Tibial artery (tissue), 4 donors: ENCODE measurements around the gene BCL3.

Experiments used
- DNase-seq, 2 donors: peaks; one replicate each; pipeline ENCODE4 v3.0.0-alpha.2; 2019
- H3K27ac ChIP-seq, 2 donors: fragments of 200-600 bp; sonication (generic) in 1 of 2; 1 replicate in 1 of 2; 2 replicates in 1 of 2; pipeline ENCODE4 v1.5.1; 2018 to 2019; ENCODE audit warnings: mild to moderate bottlenecking in 1 of 2
- H3K27me3 ChIP-seq, 2 donors: fragments of 200-600 bp; sonication (generic) in 1 of 2; one replicate each; pipeline versions ENCODE4 v1.5.1 to v1.6.0; 2016 to 2019
- H3K36me3 ChIP-seq, 3 donors: fragments of 200-600 bp; sonication (generic) in 2 of 3; one replicate each; pipeline ENCODE4 v1.5.1; 2016 to 2019; ENCODE audit warnings: mild to moderate bottlenecking in 2 of 3
- H3K4me1 ChIP-seq, 4 donors: fragments of 200-600 bp; sonication (generic) in 2 of 4; 1 replicate in 3 of 4; 2 replicates in 1 of 4; pipeline ENCODE4 v1.5.1; 2016 to 2019
- H3K4me3 ChIP-seq, 2 donors: fragments of 200-600 bp; sonication (generic) in 1 of 2; 1 replicate in 1 of 2; 2 replicates in 1 of 2; pipeline ENCODE4 v1.5.1; 2018 to 2019; ENCODE audit warnings: mild to moderate bottlenecking in 2 of 2
- H3K9me3 ChIP-seq, 3 donors: fragments of 200-600 bp; sonication (generic) in 1 of 3; one replicate each; pipeline ENCODE4 v1.5.1; 2016 to 2019
- intact Hi-C: fragments of 100-400 bp; cut with DNase I; formaldehyde crosslinking; loops from one replicate; pipeline ENCODE4 v1.15.0; 2023; ENCODE audit warnings: low total_unique reads
- TF ChIP-seq, protein P1 (sequence below), 2 experiments: fragments of 200-600 bp in 1 of 2; fragments of 450-650 bp in 1 of 2; IDR thresholded peaks; one replicate each; pipeline ENCODE4 v1.5.1; 2017 to 2019; ENCODE audit warnings: antibody characterized with exemption in 2 of 2, mild to moderate bottlenecking in 1 of 2, moderate library complexity in 1 of 2

BCL3 gene

GRCh38 chr19:44728178-44728577, 20.3 kb upstream of the BCL3 start:
- Histone ChIP-seq H3K27ac (no peak overlapping the region), H3K4me1 (peaks cover 0 to 16% (median 10%) of the 10 kb centered on the region in 4 donors), H3K36me3 (no peaks in the 10 kb centered on the region), H3K4me3 (no peak overlapping the region), H3K27me3 (peaks cover 0 to 11% of the 10 kb centered on the region in 2 donors), H3K9me3 (no peaks in the 10 kb centered on the region)
- TF ChIP-seq, protein P1, sequence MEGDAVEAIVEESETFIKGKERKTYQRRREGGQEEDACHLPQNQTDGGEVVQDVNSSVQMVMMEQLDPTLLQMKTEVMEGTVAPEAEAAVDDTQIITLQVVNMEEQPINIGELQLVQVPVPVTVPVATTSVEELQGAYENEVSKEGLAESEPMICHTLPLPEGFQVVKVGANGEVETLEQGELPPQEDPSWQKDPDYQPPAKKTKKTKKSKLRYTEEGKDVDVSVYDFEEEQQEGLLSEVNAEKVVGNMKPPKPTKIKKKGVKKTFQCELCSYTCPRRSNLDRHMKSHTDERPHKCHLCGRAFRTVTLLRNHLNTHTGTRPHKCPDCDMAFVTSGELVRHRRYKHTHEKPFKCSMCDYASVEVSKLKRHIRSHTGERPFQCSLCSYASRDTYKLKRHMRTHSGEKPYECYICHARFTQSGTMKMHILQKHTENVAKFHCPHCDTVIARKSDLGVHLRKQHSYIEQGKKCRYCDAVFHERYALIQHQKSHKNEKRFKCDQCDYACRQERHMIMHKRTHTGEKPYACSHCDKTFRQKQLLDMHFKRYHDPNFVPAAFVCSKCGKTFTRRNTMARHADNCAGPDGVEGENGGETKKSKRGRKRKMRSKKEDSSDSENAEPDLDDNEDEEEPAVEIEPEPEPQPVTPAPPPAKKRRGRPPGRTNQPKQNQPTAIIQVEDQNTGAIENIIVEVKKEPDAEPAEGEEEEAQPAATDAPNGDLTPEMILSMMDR (IDR thresholded peaks at IDR 0.05): no peak
- intact Hi-C loops: no loop called here
- no peak for DNase-seq

- Histone ChIP-seq H3K27ac (no peak overlapping the region), H3K27me3 (peaks cover 0 to 11% of the 10 kb centered on the region in 2 donors), H3K36me3 (no peaks in the 10 kb centered on the region), H3K4me3 (no peak overlapping the region), H3K9me3 (no peaks in the 10 kb centered on the region), H3K4me1 (peaks cover 0 to 9% (median 3%) of the 10 kb centered on the region in 4 donors)
- intact Hi-C loops: no loop called here
- DNase-seq: no peak
- TF ChIP-seq, protein P1 (IDR thresholded peaks at IDR 0.05): no peak
These were observed 18.9 kb upstream of the BCL3 start for GRCh38 chr19:44729516-44730033.

- Histone ChIP-seq H3K27ac (no peak overlapping the region), H3K27me3 (no peaks in the 10 kb centered on the region), H3K4me1 (no peaks in the 10 kb centered on the region), H3K36me3 (no peaks in the 10 kb centered on the region), H3K9me3 (no peaks in the 10 kb centered on the region), H3K4me3 (no peak overlapping the region)
- intact Hi-C loops: no loop called here
- TF ChIP-seq, protein P1 (IDR thresholded peaks at IDR 0.05): no peak
- DNase-seq: no peak
These were observed 17.4 kb upstream of the BCL3 start for GRCh38 chr19:44731081-44731480.

- Histone ChIP-seq H3K4me1 (no peaks in the 10 kb centered on the region), H3K27me3 (no peaks in the 10 kb centered on the region), H3K27ac (no peak overlapping the region), H3K36me3 (no peaks in the 10 kb centered on the region), H3K9me3 (no peaks in the 10 kb centered on the region), H3K4me3 (no peak overlapping the region)
- TF ChIP-seq, protein P1 (IDR thresholded peaks at IDR 0.05): no peak
- intact Hi-C loops: no loop called here
- no peak for DNase-seq
These were observed 16.9 kb upstream of the BCL3 start for GRCh38 chr19:44731622-44732021.

- H3K4me1 ChIP-seq: peaks cover 0 to 6% (median 0%) of the 10 kb centered on the region in 4 donors
- H3K36me3 ChIP-seq: no peaks in the 10 kb centered on the region
- intact Hi-C loops: no loop called here
- no peak overlapping the region for H3K27ac ChIP-seq
- no peaks in the 10 kb centered on the region for H3K27me3 ChIP-seq
- no peak overlapping the region for H3K4me3 ChIP-seq
- H3K9me3 ChIP-seq: no peaks in the 10 kb centered on the region
- no peak for DNase-seq
- TF ChIP-seq, protein P1 (IDR thresholded peaks at IDR 0.05): no peak
These were observed 16.1 kb upstream of the BCL3 start for GRCh38 chr19:44732235-44733014.
